RWPE1 (cell line): ENCODE measurements around the gene CADM4.

Experiments used
- CTCF ChIA-PET: fragments of 350-600 bp; sonication (Branson Sonifier 250); formaldehyde crosslinking; extraction: SDS; loops from one replicate; lab custom pipeline; 2021; lab: Yijun Ruan, JAX
- POLR2A ChIA-PET: fragments of 400-600 bp; formaldehyde crosslinking; extraction: SDS; loops from one replicate; lab custom pipeline; 2020; ENCODE audit warnings: antibody characterized with exemption; ENCODE audit not compliant: low non-redundant PET; lab: Yijun Ruan, JAX
- DNase-seq: peaks from one replicate; pipeline ENCODE4 v3.0.0; 2012; ENCODE audit warnings: low spot score
- H3K27ac ChIP-seq: fragments of 450-650 bp; 2 replicates; pipeline ENCODE4 v1.5.1; 2017
- CTCF ChIP-seq: fragments of 450-650 bp; conservative IDR thresholded peaks from 2 replicates; pipeline ENCODE4 v1.5.1; 2017; ENCODE audit warnings: low read depth, mild to moderate bottlenecking

CADM4 gene

GRCh38 chr19:43595605-43595998, 44.0 kb downstream of the CADM4 start:
- POLR2A ChIA-PET: interaction anchor here (0.6 to 1.1 kb wide), 4 partner anchors 11 to 76 kb away, joined by 3 to 5 read pairs (median 4); no protein-coding TSS in a partner anchor
- DNase-seq: no peak
- CTCF ChIA-PET: interaction anchor here (0.6 kb wide), 1 partner anchor 158 kb away, joined by 3 read pairs; no protein-coding TSS in a partner anchor
- peak overlapping the region; percentile 92 for H3K27ac ChIP-seq
- TF ChIP-seq CTCF: no peak

- peak; percentile 36 for DNase-seq
- H3K27ac ChIP-seq: peak overlapping the region; percentile 92
- peak; percentile 85 for TF ChIP-seq CTCF
- CTCF ChIA-PET: interaction anchor here (0.6 to 1.4 kb wide), 16 partner anchors 14 to 215 kb away, joined by 3 to 10 read pairs (median 4); no protein-coding TSS in a partner anchor
- POLR2A ChIA-PET: interaction anchor here (0.6 to 1.0 kb wide), 3 partner anchors 26 to 76 kb away, joined by 3 to 4 read pairs (median 3); partner anchors contain the start of gene ZNF575
Observed at GRCh38 chr19:43594710-43595604, 44.7 kb downstream of the CADM4 start.

- DNase-seq: no peak
- peak overlapping the region; percentile 92 for H3K27ac ChIP-seq
- TF ChIP-seq CTCF: no peak
- ChIA-PET POLR2A (interaction anchor here (0.6 to 1.0 kb wide), 3 partner anchors 25 to 61 kb away, joined by 3 to 6 read pairs (median 4); partner anchors contain the start of gene ZNF575), CTCF (interaction anchor here (0.6 to 1.4 kb wide), 17 partner anchors 13 to 215 kb away, joined by 3 to 10 read pairs (median 4); no protein-coding TSS in a partner anchor)
Observed at GRCh38 chr19:43594081-43594697, 45.5 kb downstream of the CADM4 start.

GRCh38 chr19:43592800-43593350, 46.8 kb downstream of the CADM4 start:
- CTCF ChIA-PET: no interaction called here
- no peak for DNase-seq
- POLR2A ChIA-PET: no interaction called here
- H3K27ac ChIP-seq: no peak overlapping the region
- no peak for TF ChIP-seq CTCF

- CTCF ChIA-PET: no interaction called here
- DNase-seq: no peak
- no peak for TF ChIP-seq CTCF
- POLR2A ChIA-PET: no interaction called here
- H3K27ac ChIP-seq: no peak overlapping the region
Observed at GRCh38 chr19:43591904-43592772, 47.5 kb downstream of the CADM4 start.
